Trophoblast cell (in vitro differentiated cells and primary cell): ENCODE results near the gene WNT8A. TPM values are rescaled to one million over a fixed set of nuclear protein-coding genes. Genes with fewer than 3 reads are reported as not detected.

Source experiments
- DNase-seq, 2 donors: peaks; one replicate each; pipeline ENCODE4 v3.0.0-alpha.2; 2016
- H2AFZ ChIP-seq: 2 replicates; pipeline ENCODE4 v1.6.1; 2013; ENCODE audit warnings: low read length, moderate library complexity, mild to moderate bottlenecking; ENCODE audit not compliant: insufficient read depth, poor library complexity
- H2AK5ac ChIP-seq: 2 replicates; pipeline ENCODE4 v1.6.1; 2013; ENCODE audit warnings: mild to moderate bottlenecking, low read length
- H2BK120ac ChIP-seq: 2 replicates; pipeline ENCODE4 v1.6.1; 2013; ENCODE audit warnings: low read length, mild to moderate bottlenecking, moderate library complexity; ENCODE audit not compliant: insufficient read depth, poor library complexity
- H2BK12ac ChIP-seq: 2 replicates; pipeline ENCODE4 v1.6.1; 2013; ENCODE audit warnings: mild to moderate bottlenecking, low read length, moderate library complexity
- H2BK5ac ChIP-seq: 2 replicates; pipeline ENCODE4 v1.6.1; 2013; ENCODE audit warnings: low read length, low read depth, moderate library complexity, mild to moderate bottlenecking; ENCODE audit not compliant: poor library complexity
- H3K14ac ChIP-seq: 2 replicates; pipeline ENCODE4 v1.6.1; 2013; ENCODE audit warnings: mild to moderate bottlenecking, low read length
- H3K18ac ChIP-seq: 2 replicates; pipeline ENCODE4 v1.6.1; 2013; ENCODE audit warnings: mild to moderate bottlenecking, low read length
- H3K23ac ChIP-seq: 2 replicates; pipeline ENCODE4 v1.6.1; 2013; ENCODE audit warnings: low read length
- H3K27ac ChIP-seq: 2 replicates; pipeline ENCODE4 v1.5.1; 2013; ENCODE audit warnings: low read depth, mild to moderate bottlenecking, inconsistent platforms, low read length, moderate library complexity
- H3K27me3 ChIP-seq: 2 replicates; pipeline ENCODE4 v1.6.1; 2013; ENCODE audit warnings: inconsistent platforms, mild to moderate bottlenecking, low read length, moderate library complexity; ENCODE audit not compliant: insufficient read depth
- H3K36me3 ChIP-seq, 2 experiments: 1 replicate in 1 of 2; 2 replicates in 1 of 2; pipeline ENCODE4 v1.6.1; 2013; ENCODE audit warnings: low read length in 2 of 2, mild to moderate bottlenecking in 2 of 2, moderate library complexity in 1 of 2; ENCODE audit not compliant: insufficient read depth in 2 of 2, control insufficient read depth in 1 of 2
- H3K4ac ChIP-seq: 2 replicates; pipeline ENCODE4 v1.6.1; 2013; ENCODE audit warnings: low read depth, mild to moderate bottlenecking, low read length, moderate library complexity
- H3K4me1 ChIP-seq, 2 experiments: 1 replicate in 1 of 2; 2 replicates in 1 of 2; pipeline ENCODE4 v1.6.1; 2013; ENCODE audit warnings: low read length in 2 of 2, mild to moderate bottlenecking in 2 of 2, moderate library complexity in 1 of 2; ENCODE audit not compliant: insufficient read depth in 2 of 2, control insufficient read depth in 1 of 2
- H3K4me2 ChIP-seq: 2 replicates; pipeline ENCODE4 v1.6.1; 2013; ENCODE audit warnings: inconsistent platforms, mild to moderate bottlenecking, low read length, moderate library complexity
- H3K4me3 ChIP-seq: 2 replicates; pipeline ENCODE4 v1.5.1; 2013; ENCODE audit warnings: mild to moderate bottlenecking, low read depth, low read length, inconsistent platforms
- H3K79me1 ChIP-seq: one replicate; pipeline ENCODE4 v1.6.1; 2013; ENCODE audit warnings: low read length
- H3K79me2 ChIP-seq: 2 replicates; pipeline ENCODE4 v1.6.1; 2013; ENCODE audit warnings: low read length, mild to moderate bottlenecking; ENCODE audit not compliant: control insufficient read depth, insufficient read depth, poor library complexity
- H3K9ac ChIP-seq: 2 replicates; pipeline ENCODE4 v1.6.1; 2013; ENCODE audit warnings: mild to moderate bottlenecking, low read length
- H3K9me3 ChIP-seq: 2 replicates; pipeline ENCODE4 v1.6.1; 2013; ENCODE audit warnings: low read depth, mild to moderate bottlenecking, control low read depth, inconsistent platforms, low read length; ENCODE audit not compliant: insufficient read depth
- H4K12ac ChIP-seq: 2 replicates; pipeline ENCODE4 v1.6.1; 2013; ENCODE audit warnings: low read depth, mild to moderate bottlenecking, low read length, moderate library complexity
- H4K8ac ChIP-seq: 2 replicates; pipeline ENCODE4 v1.6.1; 2013; ENCODE audit warnings: low read depth, mild to moderate bottlenecking, low read length, moderate library complexity
- H4K91ac ChIP-seq: one replicate; pipeline ENCODE4 v1.6.1; 2013; ENCODE audit warnings: low read depth, mild to moderate bottlenecking, low read length, moderate library complexity
- WGBS: extraction: QIAGEN DNeasy Blood & Tissue Kit; methylation state at CpG from one replicate; pipeline ENCODE4 v1.1.7; 2013; ENCODE audit warnings: missing lambda C conversion rate; ENCODE audit not compliant: insufficient read length, insufficient coverage; ENCODE audit errors: extremely low coverage; 5-methylcytosine and 5-hydroxymethylcytosine counted together
- polyA plus RNA-seq: library from polyadenylated mRNA; stranded (reverse); fragments of 200-250 nt; gene quantifications from 2 replicates; pipeline ENCODE4 v1.2.3, GENCODE V29; 2013

Gene WNT8A
- not detected in 2 replicates for polyA plus RNA-seq

GRCh38 chr5:138083702-138084101 lies at the start of gene WNT8A:
Gene WNT8A (plus strand): TSS chr5:138084033. CDS start chr5:138084128, 95 bp downstream.
- no peak within 1 kb of the TSS for H3K23ac ChIP-seq
- H4K8ac ChIP-seq = no peak within 1 kb of the TSS
- H3K4me3 ChIP-seq = no peak within 1 kb of the TSS
- no peaks in the 10 kb centered on the region for H3K79me2 ChIP-seq
- no CpG with 5 or more reads among the region's 5 CpGs for WGBS
- no peak within 1 kb of the TSS for H3K18ac ChIP-seq
- no peak within 1 kb of the TSS for H3K14ac ChIP-seq
- no peak within 1 kb of the TSS for H2BK12ac ChIP-seq
- no peaks in the 10 kb centered on the region for H3K36me3 ChIP-seq
- no peak within 1 kb of the TSS for H3K4me2 ChIP-seq
- no peaks in the 10 kb centered on the region for H3K9me3 ChIP-seq
- DNase-seq = no peak
- H2AFZ ChIP-seq = no peak within 1 kb of the TSS
- no peaks in the 10 kb centered on the region for H3K4me1 ChIP-seq
- H4K91ac ChIP-seq = no peak within 1 kb of the TSS
- no peaks in the 10 kb centered on the region for H3K27me3 ChIP-seq
- H3K9ac ChIP-seq = peak within 1 kb of the TSS; percentile 53
- no peaks in the 10 kb centered on the region for H3K79me1 ChIP-seq
- no peak within 1 kb of the TSS for H2AK5ac ChIP-seq
- H2BK120ac ChIP-seq = no peak within 1 kb of the TSS
- no peak within 1 kb of the TSS for H4K12ac ChIP-seq
- H3K4ac ChIP-seq = no peak within 1 kb of the TSS
- no peak within 1 kb of the TSS for H3K27ac ChIP-seq
- H2BK5ac ChIP-seq = no peak within 1 kb of the TSS

GRCh38 chr5:138035605-138036537 lies 48.0 kb upstream of the WNT8A start:
- no peak overlapping the region for H4K8ac ChIP-seq
- H3K4me1 ChIP-seq = peaks cover 0 to 3% of the 10 kb centered on the region in 2 experiments
- no peak overlapping the region for H2BK5ac ChIP-seq
- no peak overlapping the region for H2AK5ac ChIP-seq
- H3K79me1 ChIP-seq = peaks cover 12% of the 10 kb centered on the region
- WGBS = no CpG with 5 or more reads among the region's 11 CpGs
- H4K91ac ChIP-seq = no peak overlapping the region
- no peak overlapping the region for H3K23ac ChIP-seq
- H3K9me3 ChIP-seq = no peaks in the 10 kb centered on the region
- no peak overlapping the region for H3K4me3 ChIP-seq
- DNase-seq = peak; percentile 82 to 98
- no peak overlapping the region for H3K14ac ChIP-seq
- peaks cover 8% of the 10 kb centered on the region for H3K79me2 ChIP-seq
- no peak overlapping the region for H3K4me2 ChIP-seq
- H2AFZ ChIP-seq = peak overlapping the region; percentile 79
- no peak overlapping the region for H2BK120ac ChIP-seq
- no peak overlapping the region for H3K4ac ChIP-seq
- H3K27me3 ChIP-seq = no peaks in the 10 kb centered on the region
- no peak overlapping the region for H3K18ac ChIP-seq
- no peak overlapping the region for H2BK12ac ChIP-seq
- H3K36me3 ChIP-seq = no peaks in the 10 kb centered on the region
- H3K9ac ChIP-seq = no peak overlapping the region
- H3K27ac ChIP-seq = no peak overlapping the region
- H4K12ac ChIP-seq = no peak overlapping the region

GRCh38 chr5:138037271-138037670 lies 46.6 kb upstream of the WNT8A start:
- H2BK5ac ChIP-seq = no peak overlapping the region
- no peak overlapping the region for H3K4me2 ChIP-seq
- H2BK120ac ChIP-seq = no peak overlapping the region
- no peak overlapping the region for H3K4me3 ChIP-seq
- no peak overlapping the region for H3K27ac ChIP-seq
- no peak overlapping the region for H4K91ac ChIP-seq
- H2AFZ ChIP-seq = no peak overlapping the region
- H4K8ac ChIP-seq = no peak overlapping the region
- no peaks in the 10 kb centered on the region for H3K27me3 ChIP-seq
- no peak for DNase-seq
- H3K14ac ChIP-seq = no peak overlapping the region
- no peaks in the 10 kb centered on the region for H3K36me3 ChIP-seq
- no peak overlapping the region for H3K9ac ChIP-seq
- H3K79me2 ChIP-seq = peaks cover 3% of the 10 kb centered on the region
- peaks cover 11% of the 10 kb centered on the region for H3K79me1 ChIP-seq
- H3K18ac ChIP-seq = no peak overlapping the region
- no peak overlapping the region for H3K23ac ChIP-seq
- H3K4me1 ChIP-seq = peaks cover 0 to 2% of the 10 kb centered on the region in 2 experiments
- H4K12ac ChIP-seq = no peak overlapping the region
- no peak overlapping the region for H3K4ac ChIP-seq
- H2BK12ac ChIP-seq = no peak overlapping the region
- no peaks in the 10 kb centered on the region for H3K9me3 ChIP-seq
- no peak overlapping the region for H2AK5ac ChIP-seq

- peaks cover 5% of the 10 kb centered on the region for H3K79me1 ChIP-seq
- H3K4ac ChIP-seq = no peak overlapping the region
- no peak for DNase-seq
- H3K23ac ChIP-seq = no peak overlapping the region
- H3K4me1 ChIP-seq = peaks cover 0 to 2% of the 10 kb centered on the region in 2 experiments
- H4K91ac ChIP-seq = no peak overlapping the region
- no peak overlapping the region for H3K27ac ChIP-seq
- no peak overlapping the region for H3K9ac ChIP-seq
- no peaks in the 10 kb centered on the region for H3K9me3 ChIP-seq
- H2BK5ac ChIP-seq = no peak overlapping the region
- H4K8ac ChIP-seq = no peak overlapping the region
- H3K14ac ChIP-seq = no peak overlapping the region
- H3K18ac ChIP-seq = no peak overlapping the region
- no peak overlapping the region for H3K4me2 ChIP-seq
- no peak overlapping the region for H2BK120ac ChIP-seq
- no peaks in the 10 kb centered on the region for H3K27me3 ChIP-seq
- H3K79me2 ChIP-seq = no peaks in the 10 kb centered on the region
- H3K36me3 ChIP-seq = no peaks in the 10 kb centered on the region
- no CpG with 5 or more reads among the region's 1 CpG for WGBS
- no peak overlapping the region for H2BK12ac ChIP-seq
- H4K12ac ChIP-seq = no peak overlapping the region
- H2AK5ac ChIP-seq = no peak overlapping the region
- no peak overlapping the region for H2AFZ ChIP-seq
- no peak overlapping the region for H3K4me3 ChIP-seq
These were observed 45.8 kb upstream of the WNT8A start for GRCh38 chr5:138037907-138038633.
